HEK293 (cell line): ENCODE measurements around the gene SNAPIN.

Experiments
- CTCF ChIA-PET: fragments of 350-600 bp; formaldehyde crosslinking; extraction: SDS; loops from one replicate; lab custom pipeline; 2021; ENCODE audit warnings: antibody characterized with exemption; lab: Yijun Ruan, JAX
- POLR2A ChIA-PET: fragments of 300-600 bp; formaldehyde crosslinking; extraction: SDS; loops from one replicate; lab custom pipeline; 2020; ENCODE audit warnings: antibody characterized with exemption, inconsistent platforms; lab: Yijun Ruan, JAX
- H3K27ac ChIP-seq: fragments of 200-500 bp; sonication (Bioruptor generic); 2 replicates; pipeline ENCODE4 v1.5.1; 2014; ENCODE audit warnings: low read depth, low read length, control low read depth, inconsistent platforms; ENCODE audit errors: extremely low read depth
- H3K36me3 ChIP-seq, 2 experiments: fragments of 200-500 bp in 1 of 2; sonication (Bioruptor generic) in 1 of 2; 1 replicate in 1 of 2; 2 replicates in 1 of 2; pipeline ENCODE4 v1.5.1; 2014 to 2017; ENCODE audit warnings: inconsistent platforms in 2 of 2, low read length in 2 of 2; ENCODE audit not compliant: control insufficient read depth in 2 of 2, insufficient read depth in 1 of 2
- H3K4me1 ChIP-seq: fragments of 200-500 bp; sonication (Bioruptor generic); 2 replicates; pipeline ENCODE4 v1.5.1; 2014; ENCODE audit warnings: mild to moderate bottlenecking, low read length, inconsistent platforms; ENCODE audit not compliant: control insufficient read depth, insufficient read depth
- H3K4me3 ChIP-seq: 2 replicates; pipeline ENCODE4 v1.5.1; 2011; ENCODE audit warnings: low read depth, mild to moderate bottlenecking, control low read depth, low read length, moderate library complexity
- H3K9me3 ChIP-seq: fragments of 200-500 bp; sonication (Bioruptor generic); 2 replicates; pipeline ENCODE4 v1.5.1; 2014; ENCODE audit warnings: low read depth, low read length, inconsistent platforms; ENCODE audit not compliant: control insufficient read depth, insufficient read depth
- HOXA7 ChIP-seq: sonication (generic); formaldehyde crosslinking; IDR thresholded peaks from 2 replicates; pipeline ENCODE4 v1.8.1; 2022; ENCODE audit warnings: missing genetic modification reagents, borderline replicate concordance
- PATZ1 ChIP-seq: fragments of 450-650 bp; formaldehyde crosslinking; IDR thresholded peaks from 2 replicates; pipeline ENCODE4 v1.5.1; 2016; ENCODE audit warnings: missing biosample characterization, missing genetic modification characterization
- YY1 ChIP-seq: fragments of 450-650 bp; formaldehyde crosslinking; IDR thresholded peaks from 2 replicates; pipeline ENCODE4 v1.5.1; 2018; ENCODE audit warnings: missing biosample characterization, missing genetic modification characterization
- ZBTB17 ChIP-seq: fragments of 450-650 bp; formaldehyde crosslinking; IDR thresholded peaks from 2 replicates; pipeline ENCODE4 v1.5.1; 2016; ENCODE audit warnings: missing biosample characterization, missing genetic modification characterization
- ZNF10 ChIP-seq: fragments of 450-650 bp; formaldehyde crosslinking; IDR thresholded peaks from 2 replicates; pipeline ENCODE4 v1.5.1; 2017; ENCODE audit warnings: missing biosample characterization, missing genetic modification characterization
- ZNF777 ChIP-seq: fragments of 450-650 bp; formaldehyde crosslinking; IDR thresholded peaks from 2 replicates; pipeline ENCODE4 v1.5.1; 2017; ENCODE audit warnings: missing biosample characterization, missing genetic modification characterization, borderline replicate concordance
- ZNF785 ChIP-seq: fragments of 450-650 bp; formaldehyde crosslinking; IDR thresholded peaks from 2 replicates; pipeline ENCODE4 v1.5.1; 2016; ENCODE audit warnings: missing biosample characterization, missing genetic modification characterization
- ZSCAN23 ChIP-seq: fragments of 450-650 bp; formaldehyde crosslinking; IDR thresholded peaks from 2 replicates; pipeline ENCODE4 v1.5.1; 2016; ENCODE audit warnings: missing biosample characterization, missing genetic modification characterization

SNAPIN gene

GRCh38 chr1:153711026-153711425, 52.5 kb downstream of the SNAPIN start:
- Histone ChIP-seq H3K36me3 (no peaks in the 10 kb centered on the region), H3K4me3 (no peak overlapping the region), H3K27ac (no peak overlapping the region), H3K4me1 (no peaks in the 10 kb centered on the region), H3K9me3 (no peaks in the 10 kb centered on the region)
- ChIA-PET POLR2A (no interaction called here), CTCF (interaction anchor here (1.7 kb wide), 1 partner anchor 83 kb away, joined by 4 read pairs; the partner anchor contains the start of gene S100A1)
- TF ChIP-seq ZNF785 (tag by site-specific recombination) (no peak), ZBTB17 (peak; percentile 44; the same call in 1 of the 2 replicates), ZSCAN23 (no peak), ZNF777 (tag by site-specific recombination) (no peak), HOXA7 (CRISPR knock-in tag) (no peak), PATZ1 (tag by site-specific recombination) (no peak), ZNF10 (tag by site-specific recombination) (no peak), YY1 (tag by site-specific recombination) (no peak)
